HG02588 (cell line): ENCODE data around the gene DHCR24.
"Not testable (repeated sequence)": the region's sequence is repeated elsewhere in the genome, so short reads cannot be mapped to it uniquely, and the experiment has no call there.

ENCODE experiments used
- ATAC-seq: cut with Tn5 transposase; IDR thresholded peaks from one replicate; pipeline ENCODE4 v1.9.1; 2021; ENCODE audit warnings: mild to moderate bottlenecking, moderate library complexity; ENCODE audit not compliant: unreplicated experiment

DHCR24 gene

GRCh38 chr1:54886724-54887664, at the start of gene DHCR24:
DHCR24 (minus strand) TSS chr1:54887195; CDS start chr1:54887119, 76 bp downstream.
- peak; percentile 92 for ATAC-seq

GRCh38 chr1:54936791-54937190, 49.8 kb upstream of the DHCR24 start:
- ATAC-seq, result no peak

GRCh38 chr1:54934869-54935268, 47.9 kb upstream of the DHCR24 start:
- ATAC-seq, result no peak

GRCh38 chr1:54934081-54934480, 47.1 kb upstream of the DHCR24 start:
- ATAC-seq, result not testable (repeated sequence)

- ATAC-seq, result no peak
Observed at GRCh38 chr1:54931275-54931840, 44.4 kb upstream of the DHCR24 start.

GRCh38 chr1:54929700-54930099, 42.7 kb upstream of the DHCR24 start:
- no peak for ATAC-seq

GRCh38 chr1:54928327-54928726, 41.3 kb upstream of the DHCR24 start:
- ATAC-seq, result no peak

GRCh38 chr1:54927472-54928240, 40.7 kb upstream of the DHCR24 start:
- no peak for ATAC-seq

- ATAC-seq, result no peak
Observed at GRCh38 chr1:54926970-54927369, 40.0 kb upstream of the DHCR24 start.

- no peak for ATAC-seq
Observed at GRCh38 chr1:54922921-54923421, 36.0 kb upstream of the DHCR24 start.

- ATAC-seq, result no peak
Observed at GRCh38 chr1:54922040-54922761, 35.2 kb upstream of the DHCR24 start.

- ATAC-seq, result no peak
Observed at GRCh38 chr1:54919367-54920359, 32.7 kb upstream of the DHCR24 start.

- not testable (repeated sequence) for ATAC-seq
Observed at GRCh38 chr1:54911076-54911475, 24.1 kb upstream of the DHCR24 start.

GRCh38 chr1:54906586-54906985, 19.6 kb upstream of the DHCR24 start:
- ATAC-seq, result no peak

- no peak for ATAC-seq
Observed at GRCh38 chr1:54904476-54905048, 17.6 kb upstream of the DHCR24 start.

GRCh38 chr1:54894271-54894670, 7.3 kb upstream of the DHCR24 start:
- ATAC-seq, result no peak

- ATAC-seq, result no peak
Observed at GRCh38 chr1:54892586-54892985, 5.6 kb upstream of the DHCR24 start.

GRCh38 chr1:54889132-54889725, 2.2 kb upstream of the DHCR24 start:
- no peak for ATAC-seq
